Endothelial cell of umbilical vein (primary cell): ENCODE measurements around the gene TMEM89. TPM values are rescaled to one million over a fixed set of nuclear protein-coding genes. Genes with fewer than 3 reads are reported as not detected.

Source experiments
- BruUV-seq: library from RNA; stranded (reverse); fragments of 400-500 nt; replicated peaks from 2 replicates; lab custom pipeline; 2021; lab: Mats Ljungman, UMichigan
- CTCF ChIA-PET: fragments of 300-600, 350-600 bp; sonication (Branson Sonifier 250); formaldehyde crosslinking; loops from one replicate; lab custom pipeline; 2021; ENCODE audit warnings: antibody characterized with exemption, inconsistent platforms; lab: Charles Lee
- POLR2A ChIA-PET: fragments of 300-600, 350-600 bp; sonication (Branson Sonifier 250); formaldehyde crosslinking; loops from one replicate; lab custom pipeline; 2021; ENCODE audit warnings: antibody characterized with exemption, inconsistent platforms; lab: Charles Lee
- DNase-seq: peaks from one replicate; pipeline ENCODE4 v3.0.0-alpha.2; 2011; ENCODE audit warnings: low read depth, low spot score
- FAIRE-seq: peaks from 2 replicates; lab custom pipeline; 2011; peaks lifted over from hg19 to GRCh38; lab: Jason Lieb, UNC
- H2AFZ ChIP-seq: 2 replicates; pipeline ENCODE4 v1.6.0; 2012; ENCODE audit warnings: low read depth, low read length, control low read depth, inconsistent platforms
- H3K27ac ChIP-seq: 2 replicates; pipeline ENCODE4 v1.5.1; 2011; ENCODE audit warnings: low read depth, mild to moderate bottlenecking, control low read depth, low read length, moderate library complexity; ENCODE audit not compliant: insufficient read depth
- H3K27me3 ChIP-seq, 2 experiments: 2 replicates each; pipeline versions ENCODE4 v1.6.0 to v1.6.1; 2011; ENCODE audit warnings: low read length in 2 of 2, mixed read lengths in 1 of 2; ENCODE audit not compliant: control insufficient read depth in 2 of 2, insufficient read depth in 2 of 2
- H3K36me3 ChIP-seq, 2 experiments: 2 replicates in 1 of 2; 3 replicates in 1 of 2; pipeline ENCODE4 v1.5.1; 2011; ENCODE audit warnings: low read length in 2 of 2, mild to moderate bottlenecking in 1 of 2, moderate library complexity in 1 of 2; ENCODE audit not compliant: control insufficient read depth in 2 of 2, insufficient read depth in 2 of 2; ENCODE audit errors: extremely low read depth in 1 of 2
- H3K4me1 ChIP-seq: 3 replicates; pipeline ENCODE4 v1.5.1; 2011; ENCODE audit warnings: mild to moderate bottlenecking, low read length; ENCODE audit not compliant: control insufficient read depth, insufficient read depth; ENCODE audit errors: extremely low read depth
- H3K4me2 ChIP-seq: 2 replicates; pipeline ENCODE4 v1.6.1; 2011; ENCODE audit warnings: low read length, control low read depth, mixed read lengths; ENCODE audit not compliant: insufficient read depth
- H3K4me3 ChIP-seq, 3 experiments: fragments of 200-600 bp in 1 of 3; sonication (generic), shearing (Covaris generic) in 1 of 3; replicated peaks in 1 of 3; 2 replicates each; pipeline ENCODE4 v1.5.1; 2011 to 2016; ENCODE audit warnings: control low read depth in 3 of 3, low read length in 3 of 3, mild to moderate bottlenecking in 2 of 3, inconsistent platforms in 1 of 3, low read depth in 1 of 3, moderate library complexity in 1 of 3; ENCODE audit not compliant: insufficient read depth in 1 of 3
- H3K79me2 ChIP-seq: 2 replicates; pipeline ENCODE4 v1.6.0; 2012; ENCODE audit warnings: low read length, inconsistent platforms; ENCODE audit not compliant: control insufficient read depth, insufficient read depth
- H3K9ac ChIP-seq: replicated peaks from 2 replicates; pipeline ENCODE3; 2011; ENCODE audit warnings: low read length, control low read depth; ENCODE audit not compliant: insufficient read depth; ENCODE audit errors: extremely low read depth
- H3K9me1 ChIP-seq: replicated peaks from 3 replicates; pipeline ENCODE4 v1.6.0; 2011; ENCODE audit warnings: mild to moderate bottlenecking, low read length; ENCODE audit not compliant: control insufficient read depth, insufficient read depth; ENCODE audit errors: extremely low read depth
- H3K9me3 ChIP-seq: replicated peaks from 2 replicates; pipeline ENCODE4 v1.5.1; 2012; ENCODE audit warnings: low read length, inconsistent platforms; ENCODE audit not compliant: control insufficient read depth, insufficient read depth
- H4K20me1 ChIP-seq: replicated peaks from 2 replicates; pipeline ENCODE3; 2011; ENCODE audit warnings: mild to moderate bottlenecking, low read length; ENCODE audit not compliant: control insufficient read depth, insufficient read depth; ENCODE audit errors: extremely low read depth
- EZH2 ChIP-seq: IDR thresholded peaks from 2 replicates; pipeline ENCODE4 v1.6.1; 2012; ENCODE audit warnings: borderline replicate concordance, low read depth, mild to moderate bottlenecking, moderate library complexity, low read length, inconsistent platforms; ENCODE audit not compliant: severe bottlenecking
- FOS ChIP-seq: IDR thresholded peaks from 2 replicates; pipeline ENCODE4 v1.6.1; 2011; ENCODE audit warnings: mild to moderate bottlenecking, low read length, moderate library complexity, borderline replicate concordance; ENCODE audit not compliant: insufficient read depth
- GATA2 ChIP-seq: IDR thresholded peaks from 2 replicates; pipeline ENCODE4 v1.7.0; 2011; ENCODE audit warnings: low read depth, mild to moderate bottlenecking, moderate library complexity, mixed read lengths, low read length; ENCODE audit not compliant: insufficient read length, insufficient read depth
- JUN ChIP-seq: IDR thresholded peaks from 2 replicates; pipeline ENCODE4 v1.6.1; 2011; ENCODE audit warnings: borderline replicate concordance, low read depth; ENCODE audit not compliant: insufficient read length, insufficient read depth
- MYC ChIP-seq: IDR thresholded peaks from one replicate; pipeline ENCODE4 v1.6.1; 2011; ENCODE audit warnings: mild to moderate bottlenecking, low read depth, low read length
- POLR2A ChIP-seq: IDR thresholded peaks from 2 replicates; pipeline ENCODE4 v1.6.1; 2012; ENCODE audit warnings: low read depth, mild to moderate bottlenecking, control low read depth, low read length
- POLR2AphosphoS5 ChIP-seq: IDR thresholded peaks from 2 replicates; pipeline ENCODE4 v1.6.1; 2012; ENCODE audit warnings: low read depth, mild to moderate bottlenecking, control low read depth, low read length, moderate library complexity; ENCODE audit not compliant: insufficient read depth
- dilution Hi-C: fragments of 300-500 bp; cut with MboI; formaldehyde crosslinking; loops from one replicate; pipeline ENCODE4 v1.15.0; 2019; ENCODE audit warnings: low sequenced_read_pairs; ENCODE audit not compliant: extremely low pct_ligation_motif_present
- intact Hi-C: fragments of 100-400 bp; cut with micrococcal nuclease; formaldehyde crosslinking; loops from one replicate; pipeline ENCODE4 v1.10.0; 2022
- polyA plus RNA-seq, 4 experiments: library from polyadenylated mRNA; depleted of rRNA in 3 of 4; stranded (reverse) in 3 of 4; unstranded in 1 of 4; fragments of >200 nt; gene quantifications; 2 replicates each; pipeline versions ENCODE4 v1.2.1 to v1.2.3, GENCODE V29; 2011 to 2012; ENCODE audit warnings: missing spikeins in 1 of 4
- total RNA-seq: library from RNA; stranded (reverse); gene quantifications from 2 replicates; pipeline ENCODE4 v1.2.3, GENCODE V29; 2021
- TF ChIP-seq, protein P1 (sequence below): IDR thresholded peaks from 2 replicates; pipeline ENCODE4 v1.6.1; 2011; ENCODE audit not compliant: insufficient read depth, insufficient read length

TMEM89 gene
- total and polyA plus RNA-seq, 2 donors (not counting 3 experiments of a cell fraction or from before 2014, with no cell fraction given): not detected

DNA sequence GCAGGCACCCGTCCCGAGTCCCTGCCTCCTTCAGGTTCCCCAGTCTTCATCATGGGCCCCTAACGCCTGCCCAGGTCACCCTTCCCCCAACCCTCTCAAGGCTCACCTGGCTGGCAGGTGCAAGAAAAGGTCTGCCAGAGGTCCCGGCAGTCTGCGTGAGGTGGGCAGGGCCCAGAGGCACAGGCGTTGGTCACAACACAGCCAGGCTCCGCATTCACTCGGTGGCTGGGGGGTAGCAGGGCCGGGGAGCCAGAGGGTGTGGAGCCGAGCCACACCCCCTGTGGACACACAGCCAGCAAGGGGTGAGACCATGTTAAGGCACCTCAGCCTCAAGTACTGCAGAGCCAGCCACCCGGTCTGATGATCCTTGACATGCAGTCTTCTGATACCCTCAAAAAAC lies 30.2 kb upstream of the TMEM89 start:
- Histone ChIP-seq H3K9me3 (no peaks in the 10 kb centered on the region), H3K36me3 (no peaks in the 10 kb centered on the region), H3K9ac (no peak overlapping the region), H3K4me2 (no peak overlapping the region), H4K20me1 (no peaks in the 10 kb centered on the region), H3K9me1 (no peaks in the 10 kb centered on the region), H2AFZ (no peak overlapping the region), H3K27ac (no peak overlapping the region), H3K4me3 (no peak overlapping the region), H3K27me3 (no peaks in the 10 kb centered on the region), H3K4me1 (peaks cover 6% of the 10 kb centered on the region), H3K79me2 (no peaks in the 10 kb centered on the region)
- ChIA-PET POLR2A (no interaction called here), CTCF (no interaction called here)
- intact Hi-C loops (no loop called here), dilution Hi-C loops (no loop called here)
- no peak for TF ChIP-seq GATA2
- TF ChIP-seq, protein P1, sequence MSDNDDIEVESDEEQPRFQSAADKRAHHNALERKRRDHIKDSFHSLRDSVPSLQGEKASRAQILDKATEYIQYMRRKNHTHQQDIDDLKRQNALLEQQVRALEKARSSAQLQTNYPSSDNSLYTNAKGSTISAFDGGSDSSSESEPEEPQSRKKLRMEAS: no peak
- no peak for FAIRE-seq
- no peak for DNase-seq
- BruUV-seq: no TSS peak

DNA sequence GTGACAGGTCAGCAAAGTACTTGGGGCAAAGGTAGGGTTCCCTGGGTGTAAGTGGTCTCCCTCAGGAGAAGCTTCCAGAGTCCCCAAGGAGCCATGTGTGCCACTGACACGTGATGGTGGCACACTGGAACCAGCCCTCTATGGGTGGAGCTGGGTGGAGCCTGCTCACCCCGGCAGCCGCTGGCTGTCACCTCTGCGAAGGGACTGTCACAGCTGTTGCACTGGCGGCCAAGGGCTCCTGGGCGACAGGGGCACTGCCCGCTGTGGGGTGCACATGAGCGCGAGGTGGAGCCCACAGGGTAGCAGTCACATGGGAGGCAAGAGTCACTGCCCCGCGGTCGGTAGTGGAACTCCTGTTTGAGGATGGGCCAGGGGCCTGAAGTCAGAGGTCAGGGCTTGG lies 29.2 kb upstream of the TMEM89 start:
- no peaks in the 10 kb centered on the region for H3K9me1 ChIP-seq
- POLR2A ChIA-PET: no interaction called here
- H3K27me3 ChIP-seq: no peaks in the 10 kb centered on the region
- TF ChIP-seq, protein P1: no peak
- TF ChIP-seq JUN: no peak
- TF ChIP-seq MYC: no peak
- TF ChIP-seq GATA2: no peak
- TF ChIP-seq EZH2: no peak
- TF ChIP-seq POLR2AphosphoS5: no peak
- TF ChIP-seq POLR2A: no peak
- TF ChIP-seq FOS: no peak
- dilution Hi-C loops: no loop called here
- H3K27ac ChIP-seq: no peak overlapping the region
- H3K9ac ChIP-seq: no peak overlapping the region
- no peaks in the 10 kb centered on the region for H4K20me1 ChIP-seq
- intact Hi-C loops: no loop called here
- CTCF ChIA-PET: no interaction called here
- no peaks in the 10 kb centered on the region for H3K4me1 ChIP-seq
- H3K36me3 ChIP-seq: no peaks in the 10 kb centered on the region
- FAIRE-seq (no peak), DNase-seq (no peak)
- H3K9me3 ChIP-seq: no peaks in the 10 kb centered on the region
- H2AFZ ChIP-seq: no peak overlapping the region
- no peak overlapping the region for H3K4me3 ChIP-seq
- BruUV-seq: no TSS peak
- no peaks in the 10 kb centered on the region for H3K79me2 ChIP-seq
- H3K4me2 ChIP-seq: no peak overlapping the region
